Neural cell (in vitro differentiated cells): Measurements from ENCODE around the gene BAG5. TPM values are rescaled to one million over a fixed set of nuclear protein-coding genes. Genes with fewer than 3 reads are reported as not detected.

Experiments
- H2AFZ ChIP-seq: fragments of 200-600, 300-800 bp; sonication (generic), shearing (Covaris generic); 2 replicates; pipeline ENCODE4 v1.6.0; 2014; ENCODE audit warnings: low read depth, mild to moderate bottlenecking, antibody characterized with exemption, low read length, moderate library complexity
- H3F3A ChIP-seq: fragments of 200-600 bp; shearing (Covaris generic); 2 replicates; pipeline ENCODE4 v1.6.1; 2016; ENCODE audit warnings: mild to moderate bottlenecking, moderate library complexity, mixed read lengths, antibody characterized with exemption, low read length; ENCODE audit not compliant: insufficient read depth, poor library complexity, severe bottlenecking
- H3K27ac ChIP-seq: fragments of 200-600, 300-800 bp; sonication (generic), shearing (Covaris generic); 2 replicates; pipeline ENCODE4 v1.5.1; 2014; ENCODE audit warnings: mild to moderate bottlenecking, low read length, moderate library complexity
- H3K27me3 ChIP-seq: fragments of 300-800, 200-600 bp; sonication (generic), shearing (Covaris generic); 2 replicates; pipeline ENCODE4 v1.6.0; 2014; ENCODE audit warnings: mild to moderate bottlenecking, low read depth, low read length, moderate library complexity; ENCODE audit not compliant: insufficient read depth
- H3K36me3 ChIP-seq: fragments of 300-800, 200-600 bp; sonication (generic), shearing (Covaris generic); 2 replicates; pipeline ENCODE4 v1.5.1; 2014; ENCODE audit warnings: mild to moderate bottlenecking, antibody characterized with exemption, low read length, moderate library complexity; ENCODE audit not compliant: insufficient read depth
- H3K4me2 ChIP-seq: fragments of 300-800, 200-600 bp; sonication (generic), shearing (Covaris generic); 2 replicates; pipeline ENCODE4 v1.6.0; 2014; ENCODE audit warnings: mild to moderate bottlenecking, low read length
- H3K4me3 ChIP-seq: fragments of 300-800, 200-600 bp; sonication (generic), shearing (Covaris generic); 2 replicates; pipeline ENCODE4 v1.5.1; 2014; ENCODE audit warnings: mild to moderate bottlenecking, low read length, moderate library complexity
- H3K79me2 ChIP-seq: fragments of 200-600 bp; shearing (Covaris generic); replicated peaks from 2 replicates; pipeline ENCODE4 v1.6.0; 2014; ENCODE audit warnings: mild to moderate bottlenecking, low read length, moderate library complexity; ENCODE audit not compliant: insufficient read depth
- H3K9ac ChIP-seq: fragments of 300-800, 200-600 bp; sonication (generic), shearing (Covaris generic); 2 replicates; pipeline ENCODE4 v1.6.1; 2016; ENCODE audit warnings: mild to moderate bottlenecking, low read length, mixed read lengths
- H3K9me2 ChIP-seq: fragments of 200-600 bp; shearing (Covaris generic); 2 replicates; pipeline ENCODE4 v1.6.1; 2016; ENCODE audit warnings: mild to moderate bottlenecking, low read length, mixed read lengths; ENCODE audit not compliant: insufficient read depth
- H3K9me3 ChIP-seq: fragments of 200-600, 300-800 bp; sonication (generic), shearing (Covaris generic); 2 replicates; pipeline ENCODE4 v1.6.1; 2016; ENCODE audit warnings: mild to moderate bottlenecking, mixed run types, low read length, moderate library complexity, mixed read lengths
- H4K20me1 ChIP-seq: fragments of 200-600 bp; shearing (Covaris generic); 2 replicates; pipeline ENCODE4 v1.6.1; 2016; ENCODE audit warnings: mild to moderate bottlenecking, mixed run types; ENCODE audit not compliant: insufficient read depth
- CTCF ChIP-seq: fragments of 450-650 bp; IDR thresholded peaks from 2 replicates; pipeline ENCODE4 v1.5.1; 2014; ENCODE audit warnings: antibody characterized with exemption, mild to moderate bottlenecking, moderate library complexity; ENCODE audit not compliant: poor library complexity, severe bottlenecking
- EP300 ChIP-seq: fragments of 450-650 bp; conservative IDR thresholded peaks from 2 replicates; pipeline ENCODE4 v1.6.1; 2014; ENCODE audit warnings: antibody characterized with exemption, mild to moderate bottlenecking, moderate library complexity; ENCODE audit not compliant: poor library complexity, severe bottlenecking
- EZH2 ChIP-seq: fragments of 200-600, 300-800 bp; shearing (Covaris generic), sonication (generic); IDR thresholded peaks from 2 replicates; pipeline ENCODE4 v1.6.1; 2014; ENCODE audit warnings: antibody characterized with exemption, low read length, borderline replicate concordance, mild to moderate bottlenecking; ENCODE audit not compliant: insufficient read depth, poor library complexity, severe bottlenecking
- MXI1 ChIP-seq: fragments of 450-650 bp; conservative IDR thresholded peaks from 2 replicates; pipeline ENCODE4 v1.6.1; 2014; ENCODE audit warnings: antibody characterized with exemption, mild to moderate bottlenecking; ENCODE audit not compliant: poor library complexity, severe bottlenecking
- POLR2AphosphoS5 ChIP-seq: IDR thresholded peaks from 2 replicates; pipeline ENCODE4 v1.6.1; 2012
- RAD21 ChIP-seq: fragments of 450-650 bp; conservative IDR thresholded peaks from 2 replicates; pipeline ENCODE4 v1.6.1; 2014; ENCODE audit warnings: antibody characterized with exemption, mild to moderate bottlenecking, moderate library complexity
- REST ChIP-seq: IDR thresholded peaks from 2 replicates; pipeline ENCODE4 v1.6.1; 2012; ENCODE audit warnings: borderline replicate concordance
- SMC3 ChIP-seq: fragments of 450-650 bp; conservative IDR thresholded peaks from 2 replicates; pipeline ENCODE4 v1.6.1; 2014; ENCODE audit warnings: antibody characterized with exemption, mild to moderate bottlenecking, moderate library complexity; ENCODE audit not compliant: poor library complexity
- TAF1 ChIP-seq: IDR thresholded peaks from 2 replicates; pipeline ENCODE4 v1.6.1; 2012; ENCODE audit warnings: low read depth
- polyA plus RNA-seq: library from polyadenylated mRNA; depleted of rRNA; stranded (reverse); fragments of >200 nt; gene quantifications from 2 replicates; pipeline ENCODE4 v1.2.3, GENCODE V29; 2014

BAG5 gene
- polyA plus RNA-seq, 1 donor from 2014 or later, result 25.5 TPM

- Histone ChIP-seq H2AFZ (no peak overlapping the region), H3K9ac (peak overlapping the region; percentile 97), H3K4me3 (no peak overlapping the region), H3K4me2 (no peak overlapping the region), H4K20me1 (peaks cover 15% of the 10 kb centered on the region), H3K79me2 (peaks cover 26% of the 10 kb centered on the region), H3K9me3 (no peaks in the 10 kb centered on the region), H3K27ac (no peak overlapping the region), H3K9me2 (no peaks in the 10 kb centered on the region), H3K36me3 (peaks cover 7% of the 10 kb centered on the region), H3K27me3 (no peaks in the 10 kb centered on the region), H3F3A (no peaks in the 10 kb centered on the region)
- TF ChIP-seq REST, result no peak
- no peak for TF ChIP-seq CTCF
- no peak for TF ChIP-seq POLR2AphosphoS5
- no peak for TF ChIP-seq MXI1
- no peak for TF ChIP-seq EP300
- no peak for TF ChIP-seq EZH2
- TF ChIP-seq TAF1, result no peak
Measured at GRCh38 chr14:103524002-103524935, 38.2 kb downstream of the BAG5 start.

- H3K36me3 ChIP-seq, result peaks cover 7% of the 10 kb centered on the region
- H3K9me3 ChIP-seq, result no peaks in the 10 kb centered on the region
- no peaks in the 10 kb centered on the region for H3K27me3 ChIP-seq
- H3K27ac ChIP-seq, result peak overlapping the region; percentile 78
- peak overlapping the region; percentile 81 for H3K4me3 ChIP-seq
- H3F3A ChIP-seq, result no peaks in the 10 kb centered on the region
- TF ChIP-seq RAD21 (no peak), SMC3 (no peak), EP300 (no peak), EZH2 (no peak), CTCF (no peak), REST (no peak), POLR2AphosphoS5 (no peak), MXI1 (no peak), TAF1 (no peak)
- peak overlapping the region; percentile 97 for H3K9ac ChIP-seq
- H2AFZ ChIP-seq, result no peak overlapping the region
- peaks cover 19% of the 10 kb centered on the region for H4K20me1 ChIP-seq
- no peaks in the 10 kb centered on the region for H3K9me2 ChIP-seq
- H3K4me2 ChIP-seq, result peak overlapping the region; percentile 68
- peaks cover 24% of the 10 kb centered on the region for H3K79me2 ChIP-seq
Measured at GRCh38 chr14:103523575-103523954, 38.9 kb downstream of the BAG5 start.
